ENCODE data around the gene CDH5. TPM values are rescaled to one million over a fixed set of nuclear protein-coding genes. Genes with fewer than 3 reads are reported as not detected.

CDH5 gene
- total RNA-seq, 1 experiment from 2014 or later, result 0.26 TPM

DNA sequence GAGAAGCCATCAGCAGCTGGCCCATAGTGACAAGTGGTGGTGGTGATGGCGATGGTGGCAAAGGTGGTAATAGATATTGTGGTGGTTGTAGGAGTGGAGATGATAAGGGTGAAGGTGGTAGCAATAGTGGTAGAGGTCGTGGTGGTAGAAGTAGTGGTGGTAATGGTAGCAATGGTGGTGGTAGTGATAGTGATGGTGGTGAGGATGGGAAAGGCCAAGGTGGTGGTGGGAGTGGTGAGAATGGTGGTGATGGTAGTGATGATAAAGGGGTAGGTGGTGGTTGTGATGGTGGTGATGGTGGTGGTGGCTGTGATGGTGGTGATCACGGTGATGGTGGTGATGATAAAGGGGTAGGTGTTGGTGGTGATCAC, 13.1 kb downstream of the CDH5 start:
- Histone ChIP-seq H3K9me3 (ENCODE audit: low read depth, low read length, poor library complexity, severe bottlenecking) (no peaks in the 10 kb centered on the region), H3K36me3 (ENCODE audit: insufficient read depth, low read length, poor library complexity, severe bottlenecking) (no peaks in the 10 kb centered on the region), H3K27me3 (replicated peaks; ENCODE audit: insufficient read depth, low read depth, low read length, poor library complexity) (no peaks in the 10 kb centered on the region), H3K4me1 (ENCODE audit: insufficient read depth, low read length, poor library complexity, severe bottlenecking) (no peaks in the 10 kb centered on the region), H3K4me3 (ENCODE audit: low read depth, low read length, poor library complexity, severe bottlenecking) (no peak overlapping the region), H3K27ac (ENCODE audit: low read depth, low read length, poor library complexity, severe bottlenecking) (no peak overlapping the region)
- POLR2A ChIA-PET (ENCODE audit: low non-redundant PET), result no interaction called here
- no peak for DNase-seq (ENCODE audit: low spot score)
- TF ChIP-seq, protein P1, sequence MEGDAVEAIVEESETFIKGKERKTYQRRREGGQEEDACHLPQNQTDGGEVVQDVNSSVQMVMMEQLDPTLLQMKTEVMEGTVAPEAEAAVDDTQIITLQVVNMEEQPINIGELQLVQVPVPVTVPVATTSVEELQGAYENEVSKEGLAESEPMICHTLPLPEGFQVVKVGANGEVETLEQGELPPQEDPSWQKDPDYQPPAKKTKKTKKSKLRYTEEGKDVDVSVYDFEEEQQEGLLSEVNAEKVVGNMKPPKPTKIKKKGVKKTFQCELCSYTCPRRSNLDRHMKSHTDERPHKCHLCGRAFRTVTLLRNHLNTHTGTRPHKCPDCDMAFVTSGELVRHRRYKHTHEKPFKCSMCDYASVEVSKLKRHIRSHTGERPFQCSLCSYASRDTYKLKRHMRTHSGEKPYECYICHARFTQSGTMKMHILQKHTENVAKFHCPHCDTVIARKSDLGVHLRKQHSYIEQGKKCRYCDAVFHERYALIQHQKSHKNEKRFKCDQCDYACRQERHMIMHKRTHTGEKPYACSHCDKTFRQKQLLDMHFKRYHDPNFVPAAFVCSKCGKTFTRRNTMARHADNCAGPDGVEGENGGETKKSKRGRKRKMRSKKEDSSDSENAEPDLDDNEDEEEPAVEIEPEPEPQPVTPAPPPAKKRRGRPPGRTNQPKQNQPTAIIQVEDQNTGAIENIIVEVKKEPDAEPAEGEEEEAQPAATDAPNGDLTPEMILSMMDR (conservative IDR thresholded peaks at IDR 0.05; ENCODE audit: low read depth, low read length), result no peak
- no peak for TF ChIP-seq EZH2 (IDR thresholded peaks at IDR 0.05; ENCODE audit: borderline replicate concordance, low read depth, low read length, poor library complexity, severe bottlenecking)
- BruUV-seq (replicated peaks), result no TSS peak
- intact Hi-C loops (cut with micrococcal nuclease; ENCODE audit: unreplicated experiment), result no loop called here
- CTCF ChIA-PET, result no interaction called here

DNA sequence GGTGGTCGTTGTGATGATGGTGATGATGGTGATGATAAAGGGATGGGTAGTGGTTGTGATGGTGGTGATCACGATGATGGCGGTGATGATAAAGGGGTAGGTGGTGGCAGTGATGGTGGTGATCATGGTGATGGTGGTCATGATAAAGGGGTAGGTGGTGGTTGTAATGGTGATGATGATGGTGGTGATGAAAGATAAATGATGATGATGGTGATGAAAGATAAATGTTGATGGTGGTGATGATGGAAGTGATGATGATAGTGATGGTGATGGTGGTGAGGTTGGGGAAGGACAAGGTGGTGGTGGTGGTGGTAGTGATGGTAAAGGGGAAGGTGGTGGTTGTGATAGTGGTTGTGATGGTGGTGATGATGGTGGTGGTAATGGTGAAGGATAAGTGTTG, 13.9 kb downstream of the CDH5 start:
- BruUV-seq (replicated peaks), result no TSS peak
- Histone ChIP-seq H3K27me3 (replicated peaks; ENCODE audit: insufficient read depth, low read depth, low read length, poor library complexity) (no peaks in the 10 kb centered on the region), H3K4me1 (ENCODE audit: insufficient read depth, low read length, poor library complexity, severe bottlenecking) (no peaks in the 10 kb centered on the region), H3K36me3 (ENCODE audit: insufficient read depth, low read length, poor library complexity, severe bottlenecking) (no peaks in the 10 kb centered on the region), H3K9me3 (ENCODE audit: low read depth, low read length, poor library complexity, severe bottlenecking) (no peaks in the 10 kb centered on the region), H3K4me3 (ENCODE audit: low read depth, low read length, poor library complexity, severe bottlenecking) (no peak overlapping the region), H3K27ac (ENCODE audit: low read depth, low read length, poor library complexity, severe bottlenecking) (no peak overlapping the region)
- POLR2A ChIA-PET (ENCODE audit: low non-redundant PET), result no interaction called here
- CTCF ChIA-PET, result no interaction called here
- DNase-seq (ENCODE audit: low spot score), result no peak
- intact Hi-C loops (cut with micrococcal nuclease; ENCODE audit: unreplicated experiment), result no loop called here
- no peak for TF ChIP-seq EZH2 (IDR thresholded peaks at IDR 0.05; ENCODE audit: borderline replicate concordance, low read depth, low read length, poor library complexity, severe bottlenecking)
- TF ChIP-seq, protein P1 (conservative IDR thresholded peaks at IDR 0.05; ENCODE audit: low read depth, low read length), result no peak

DNA sequence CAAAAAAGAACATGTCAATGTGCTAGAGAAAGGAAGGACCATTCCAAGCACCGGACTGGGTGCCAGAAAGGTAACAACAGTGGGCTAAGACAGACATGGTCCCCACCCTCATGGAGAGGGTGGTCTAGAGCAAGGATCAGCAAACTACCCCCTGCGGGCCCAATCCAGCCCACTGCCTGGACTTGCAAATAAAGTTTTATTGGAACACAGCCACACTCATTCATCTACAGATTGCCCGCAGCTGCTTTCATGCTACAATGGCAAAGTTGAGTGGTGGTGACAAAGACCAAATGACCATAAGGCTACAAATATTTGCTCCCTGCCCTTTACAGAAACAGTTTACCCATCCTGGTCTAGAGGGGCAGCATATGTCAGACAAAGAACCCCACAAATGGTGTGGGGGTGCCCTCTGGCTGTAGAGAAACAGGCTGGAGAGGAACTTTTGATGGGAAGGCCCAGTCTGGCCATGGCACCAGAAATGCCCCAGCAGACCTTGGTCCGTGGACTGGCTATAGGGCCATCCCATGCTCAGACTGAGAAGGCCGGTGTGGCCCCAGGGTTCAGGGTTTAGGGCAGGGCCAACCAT, 15.2 kb downstream of the CDH5 start:
- ChIA-PET CTCF (no interaction called here), POLR2A (ENCODE audit: low non-redundant PET) (no interaction called here)
- TF ChIP-seq EZH2 (IDR thresholded peaks at IDR 0.05; ENCODE audit: borderline replicate concordance, low read depth, low read length, poor library complexity, severe bottlenecking), result no peak
- TF ChIP-seq, protein P1 (conservative IDR thresholded peaks at IDR 0.05; ENCODE audit: low read depth, low read length), result no peak
- H3K9me3 ChIP-seq (ENCODE audit: low read depth, low read length, poor library complexity, severe bottlenecking), result no peaks in the 10 kb centered on the region
- no peaks in the 10 kb centered on the region for H3K36me3 ChIP-seq (ENCODE audit: insufficient read depth, low read length, poor library complexity, severe bottlenecking)
- H3K4me1 ChIP-seq (ENCODE audit: insufficient read depth, low read length, poor library complexity, severe bottlenecking), result no peaks in the 10 kb centered on the region
- intact Hi-C loops (cut with micrococcal nuclease; ENCODE audit: unreplicated experiment), result no loop called here
- H3K27ac ChIP-seq (ENCODE audit: low read depth, low read length, poor library complexity, severe bottlenecking), result no peak overlapping the region
- DNase-seq (ENCODE audit: low spot score), result no peak
- no peaks in the 10 kb centered on the region for H3K27me3 ChIP-seq (replicated peaks; ENCODE audit: insufficient read depth, low read depth, low read length, poor library complexity)
- BruUV-seq (replicated peaks), result no TSS peak
- no peak overlapping the region for H3K4me3 ChIP-seq (ENCODE audit: low read depth, low read length, poor library complexity, severe bottlenecking)

All from A673 (cell line).